HG03469 (cell line): ENCODE measurements around the gene DENND1A.
"Not testable (repeated sequence)": the region's sequence is repeated elsewhere in the genome, so short reads cannot be mapped to it uniquely, and the experiment has no call there.

ENCODE experiments used
- ATAC-seq: cut with Tn5 transposase; IDR thresholded peaks from one replicate; pipeline ENCODE4 v1.9.1; 2021; ENCODE audit warnings: mild to moderate bottlenecking, moderate library complexity, moderate number of reproducible peaks; ENCODE audit not compliant: unreplicated experiment

DENND1A gene

GRCh38 chr9:123947326-123947725 lies 17.4 kb upstream of the DENND1A start:
- ATAC-seq, result no peak

- no peak for ATAC-seq
Measured at GRCh38 chr9:123946101-123946821, 16.3 kb upstream of the DENND1A start.

- no peak for ATAC-seq
Measured at GRCh38 chr9:123945532-123945931, 15.6 kb upstream of the DENND1A start.

- not testable (repeated sequence) for ATAC-seq
Measured at GRCh38 chr9:123944464-123944863, 14.5 kb upstream of the DENND1A start.

GRCh38 chr9:123943671-123944070 lies 13.7 kb upstream of the DENND1A start:
- no peak for ATAC-seq

- ATAC-seq, result no peak
Measured at GRCh38 chr9:123942542-123942941, 12.6 kb upstream of the DENND1A start.

- no peak for ATAC-seq
Measured at GRCh38 chr9:123941524-123942070, 11.7 kb upstream of the DENND1A start.

GRCh38 chr9:123940721-123941523 lies 11.0 kb upstream of the DENND1A start:
- no peak for ATAC-seq

GRCh38 chr9:123938401-123938800 lies 8.5 kb upstream of the DENND1A start:
- no peak for ATAC-seq

GRCh38 chr9:123936575-123936974 lies 6.6 kb upstream of the DENND1A start:
- ATAC-seq, result not testable (repeated sequence)

GRCh38 chr9:123933440-123934212 lies 3.7 kb upstream of the DENND1A start:
- ATAC-seq, result no peak

GRCh38 chr9:123929177-123929869 lies 603 bp downstream of the DENND1A start:
- ATAC-seq, result no peak

- no peak for ATAC-seq
Measured at GRCh38 chr9:123928533-123929176, 1.3 kb downstream of the DENND1A start.

- no peak for ATAC-seq
Measured at GRCh38 chr9:123927625-123928532, 2.0 kb downstream of the DENND1A start.

- ATAC-seq, result no peak
Measured at GRCh38 chr9:123926941-123927340, 3.0 kb downstream of the DENND1A start.

GRCh38 chr9:123925819-123926218 lies 4.1 kb downstream of the DENND1A start:
- no peak for ATAC-seq

GRCh38 chr9:123925161-123925560 lies 4.8 kb downstream of the DENND1A start:
- no peak for ATAC-seq

GRCh38 chr9:123924727-123925126 lies 5.2 kb downstream of the DENND1A start:
- no peak for ATAC-seq

- ATAC-seq, result no peak
Measured at GRCh38 chr9:123923884-123924283, 6.0 kb downstream of the DENND1A start.
